ENCODE results near the gene NFATC1.

NFATC1 gene

DNA sequence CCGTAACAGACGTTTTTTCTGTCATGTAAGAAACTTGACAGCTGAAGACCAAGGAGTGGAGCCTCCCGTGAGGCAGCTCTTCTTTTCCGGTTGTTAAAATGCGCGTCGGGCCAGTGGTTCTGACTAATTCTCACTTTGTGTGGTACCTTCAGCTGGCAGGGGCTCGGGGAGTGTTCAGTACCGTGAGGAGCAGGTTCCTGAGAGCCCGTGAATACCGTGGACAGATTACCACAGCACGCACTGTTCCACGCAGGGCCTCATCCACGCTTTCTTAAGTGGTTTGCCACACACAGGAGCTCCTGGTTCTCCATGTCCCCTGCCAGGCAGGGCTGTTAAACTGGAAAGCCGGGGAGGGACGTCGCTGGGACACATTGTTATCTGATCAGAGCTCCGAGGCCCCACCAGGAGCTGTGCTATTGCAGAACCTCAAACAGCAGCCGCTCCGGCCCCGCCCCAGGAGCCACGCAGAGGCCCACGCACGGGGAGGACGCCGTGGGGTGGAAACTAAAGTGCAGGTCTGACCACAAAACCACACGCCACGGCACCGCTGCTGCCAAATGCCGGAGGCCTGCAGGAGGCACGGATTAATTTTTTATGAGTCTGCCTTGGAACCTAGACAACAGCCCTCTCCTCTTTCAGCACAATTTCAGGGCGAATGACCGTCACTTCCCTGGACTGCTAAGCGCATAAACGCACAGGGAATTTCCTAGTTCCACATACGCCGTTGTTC is 43.3 kb downstream of the NFATC1 start:
- no peak overlapping the region for H3K4me3 ChIP-seq (replicated peaks; ENCODE audit: low read depth, low read length)
- peak; percentile 46 for DNase-seq (ENCODE audit: extremely low read depth, low read depth)
- TF ChIP-seq, protein P1, sequence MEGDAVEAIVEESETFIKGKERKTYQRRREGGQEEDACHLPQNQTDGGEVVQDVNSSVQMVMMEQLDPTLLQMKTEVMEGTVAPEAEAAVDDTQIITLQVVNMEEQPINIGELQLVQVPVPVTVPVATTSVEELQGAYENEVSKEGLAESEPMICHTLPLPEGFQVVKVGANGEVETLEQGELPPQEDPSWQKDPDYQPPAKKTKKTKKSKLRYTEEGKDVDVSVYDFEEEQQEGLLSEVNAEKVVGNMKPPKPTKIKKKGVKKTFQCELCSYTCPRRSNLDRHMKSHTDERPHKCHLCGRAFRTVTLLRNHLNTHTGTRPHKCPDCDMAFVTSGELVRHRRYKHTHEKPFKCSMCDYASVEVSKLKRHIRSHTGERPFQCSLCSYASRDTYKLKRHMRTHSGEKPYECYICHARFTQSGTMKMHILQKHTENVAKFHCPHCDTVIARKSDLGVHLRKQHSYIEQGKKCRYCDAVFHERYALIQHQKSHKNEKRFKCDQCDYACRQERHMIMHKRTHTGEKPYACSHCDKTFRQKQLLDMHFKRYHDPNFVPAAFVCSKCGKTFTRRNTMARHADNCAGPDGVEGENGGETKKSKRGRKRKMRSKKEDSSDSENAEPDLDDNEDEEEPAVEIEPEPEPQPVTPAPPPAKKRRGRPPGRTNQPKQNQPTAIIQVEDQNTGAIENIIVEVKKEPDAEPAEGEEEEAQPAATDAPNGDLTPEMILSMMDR (IDR thresholded peaks at IDR 0.05; ENCODE audit: low read depth, low read length, missing control alignments), result no peak

DNA sequence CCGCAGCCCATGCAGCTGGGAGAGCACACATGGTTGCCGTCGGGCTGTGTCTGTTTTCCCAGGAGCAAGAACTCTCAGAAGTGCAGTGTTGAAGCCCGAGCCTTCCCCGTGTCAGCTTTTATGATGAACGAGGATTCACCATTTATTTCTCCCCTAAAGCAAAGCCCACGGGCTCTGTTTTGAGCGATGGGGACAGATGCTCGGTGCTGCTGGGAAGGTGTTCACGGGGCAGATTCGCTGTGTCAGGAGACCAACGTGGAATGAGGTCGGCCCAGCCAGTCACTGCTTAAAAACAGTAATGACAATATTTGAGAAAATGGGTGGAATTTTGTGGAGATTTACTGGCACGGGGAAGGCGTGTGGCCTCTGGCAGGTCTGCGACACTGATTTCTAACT is 43.9 kb downstream of the NFATC1 start:
- no peak for DNase-seq (ENCODE audit: extremely low read depth, low read depth)
- TF ChIP-seq, protein P1 (IDR thresholded peaks at IDR 0.05; ENCODE audit: low read depth, low read length, missing control alignments), result no peak
- no peak overlapping the region for H3K4me3 ChIP-seq (replicated peaks; ENCODE audit: low read depth, low read length)

DNA sequence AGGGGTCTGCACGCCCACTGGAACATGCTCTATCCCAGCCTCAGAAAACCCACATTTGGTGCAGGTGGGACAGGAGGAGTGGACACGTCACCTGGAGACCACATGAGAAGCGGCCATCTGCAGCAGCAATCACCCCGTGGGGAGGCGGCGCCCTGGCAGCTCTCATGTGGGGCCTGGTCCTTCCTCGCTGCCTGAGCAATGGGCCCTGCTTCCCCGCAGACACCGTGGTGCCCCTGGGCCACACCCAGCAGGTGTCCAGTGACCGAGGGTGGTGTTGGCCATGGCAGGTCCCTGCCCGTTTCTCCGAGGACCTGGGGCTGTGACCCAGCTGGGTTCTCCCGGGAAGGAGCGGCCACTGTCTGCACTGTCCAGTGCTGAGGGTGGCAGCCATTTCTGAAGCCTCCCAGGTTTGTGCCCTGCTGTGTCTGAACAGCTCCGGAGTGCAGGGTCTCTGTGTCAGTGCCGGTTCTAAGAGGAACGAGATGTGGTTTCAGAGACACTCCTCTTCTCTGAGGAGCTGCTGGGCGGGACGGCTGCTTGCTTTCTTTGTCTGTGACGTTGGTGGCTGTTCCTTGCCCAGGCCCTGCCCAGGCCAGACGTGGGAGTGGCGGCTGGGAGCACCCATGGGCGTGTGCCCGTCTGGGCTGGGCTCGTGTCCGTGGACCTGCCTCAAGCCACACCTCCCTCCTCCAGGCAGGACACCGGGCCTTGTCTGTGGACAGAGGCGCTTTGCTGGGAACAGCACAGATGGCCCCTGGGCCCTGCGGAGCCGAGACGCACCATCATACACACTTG is 44.8 kb downstream of the NFATC1 start:
- TF ChIP-seq, protein P1 (IDR thresholded peaks at IDR 0.05; ENCODE audit: low read depth, low read length, missing control alignments), result no peak
- no peak for DNase-seq (ENCODE audit: extremely low read depth, low read depth)
- no peak overlapping the region for H3K4me3 ChIP-seq (replicated peaks; ENCODE audit: low read depth, low read length)

DNA sequence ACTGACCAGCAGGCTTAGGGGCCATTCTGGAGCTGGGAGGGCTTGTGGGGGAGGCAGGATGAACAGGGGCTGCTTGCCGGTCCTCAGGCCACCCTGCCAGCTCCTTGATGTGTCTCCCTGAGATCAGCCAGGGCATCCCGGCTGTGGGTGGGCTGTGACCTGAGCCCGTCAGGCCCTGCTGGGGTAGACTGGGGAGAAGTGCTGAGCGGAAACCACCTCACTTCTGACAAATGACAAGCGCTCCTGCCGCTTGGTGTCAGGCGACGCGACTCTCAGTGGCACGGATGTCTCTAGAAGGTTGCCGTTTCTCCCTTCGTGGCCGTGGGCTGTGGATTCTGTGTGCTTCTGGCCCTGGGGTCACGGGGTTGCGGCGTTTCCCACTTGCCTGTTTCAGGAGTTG is 45.7 kb downstream of the NFATC1 start:
- no peak for DNase-seq (ENCODE audit: extremely low read depth, low read depth)
- TF ChIP-seq, protein P1 (IDR thresholded peaks at IDR 0.05; ENCODE audit: low read depth, low read length, missing control alignments), result no peak
- H3K4me3 ChIP-seq (replicated peaks; ENCODE audit: low read depth, low read length), result no peak overlapping the region

DNA sequence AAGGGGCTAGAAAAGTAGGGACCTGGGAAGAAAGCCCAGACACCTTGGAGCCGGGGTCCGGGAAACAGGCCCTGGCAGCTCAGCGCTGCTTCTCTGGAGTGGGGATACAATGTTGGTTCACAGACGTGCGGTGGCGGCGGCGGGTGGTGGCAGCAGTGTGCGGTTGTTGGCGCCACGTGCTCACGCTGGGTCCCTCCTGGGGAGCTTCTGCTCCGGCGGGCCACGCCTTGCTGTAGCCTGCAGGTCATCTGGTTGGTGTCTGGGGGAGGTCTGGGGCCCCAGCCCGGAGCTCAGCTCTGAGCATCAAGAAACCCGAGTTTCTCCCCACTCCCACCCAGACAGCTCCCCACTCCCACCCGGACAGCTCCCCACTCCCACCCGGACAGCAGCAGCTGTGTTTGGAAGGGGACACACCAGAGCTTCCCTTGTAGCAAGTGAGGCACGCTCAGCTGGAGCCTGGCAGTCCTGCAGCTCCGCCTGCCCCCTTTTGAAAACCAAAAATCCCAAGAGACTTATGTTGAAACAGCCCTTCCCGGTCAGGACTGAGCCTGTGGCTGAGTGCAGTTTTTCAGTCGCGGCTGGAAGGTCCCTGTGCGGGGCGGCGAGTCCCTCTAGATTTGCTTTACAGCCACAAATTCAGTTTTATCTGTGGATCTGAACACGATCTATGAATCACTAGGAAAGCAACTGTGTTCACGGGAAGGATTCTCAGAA is 46.9 kb downstream of the NFATC1 start:
- no peak for DNase-seq (ENCODE audit: extremely low read depth, low read depth)
- H3K4me3 ChIP-seq (replicated peaks; ENCODE audit: low read depth, low read length), result no peak overlapping the region
- TF ChIP-seq, protein P1 (IDR thresholded peaks at IDR 0.05; ENCODE audit: low read depth, low read length, missing control alignments), result no peak

DNA sequence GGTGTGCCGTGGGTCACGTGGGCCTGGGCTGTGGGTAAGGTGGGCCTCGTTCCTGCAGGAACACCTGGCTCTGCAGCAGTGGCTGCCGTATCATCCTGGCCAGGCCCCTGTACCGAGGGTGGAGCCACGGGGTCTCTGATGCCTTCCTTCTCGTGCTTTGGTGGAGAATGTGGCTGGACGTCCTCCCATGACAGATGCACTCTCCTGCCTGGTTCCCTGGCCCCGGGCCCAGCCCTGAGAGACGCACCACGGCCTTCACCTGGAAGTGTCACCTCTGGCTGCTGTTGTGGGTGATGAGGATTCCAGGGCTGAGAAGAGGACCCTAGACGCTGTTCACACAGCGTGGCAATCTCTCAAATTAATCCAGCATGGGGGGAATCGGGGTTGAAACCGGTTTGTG is 49.5 kb downstream of the NFATC1 start:
- DNase-seq (ENCODE audit: extremely low read depth, low read depth), result no peak
- no peak overlapping the region for H3K4me3 ChIP-seq (replicated peaks; ENCODE audit: low read depth, low read length)
- TF ChIP-seq, protein P1 (IDR thresholded peaks at IDR 0.05; ENCODE audit: low read depth, low read length, missing control alignments), result no peak

All from HFF-Myc (cell line).